ENCODE data around the gene TAP1.
"Not testable (repeated sequence)": the region's sequence is repeated elsewhere in the genome, so short reads cannot be mapped to it uniquely, and the experiment has no call there.

The TAP1 gene, protein sequence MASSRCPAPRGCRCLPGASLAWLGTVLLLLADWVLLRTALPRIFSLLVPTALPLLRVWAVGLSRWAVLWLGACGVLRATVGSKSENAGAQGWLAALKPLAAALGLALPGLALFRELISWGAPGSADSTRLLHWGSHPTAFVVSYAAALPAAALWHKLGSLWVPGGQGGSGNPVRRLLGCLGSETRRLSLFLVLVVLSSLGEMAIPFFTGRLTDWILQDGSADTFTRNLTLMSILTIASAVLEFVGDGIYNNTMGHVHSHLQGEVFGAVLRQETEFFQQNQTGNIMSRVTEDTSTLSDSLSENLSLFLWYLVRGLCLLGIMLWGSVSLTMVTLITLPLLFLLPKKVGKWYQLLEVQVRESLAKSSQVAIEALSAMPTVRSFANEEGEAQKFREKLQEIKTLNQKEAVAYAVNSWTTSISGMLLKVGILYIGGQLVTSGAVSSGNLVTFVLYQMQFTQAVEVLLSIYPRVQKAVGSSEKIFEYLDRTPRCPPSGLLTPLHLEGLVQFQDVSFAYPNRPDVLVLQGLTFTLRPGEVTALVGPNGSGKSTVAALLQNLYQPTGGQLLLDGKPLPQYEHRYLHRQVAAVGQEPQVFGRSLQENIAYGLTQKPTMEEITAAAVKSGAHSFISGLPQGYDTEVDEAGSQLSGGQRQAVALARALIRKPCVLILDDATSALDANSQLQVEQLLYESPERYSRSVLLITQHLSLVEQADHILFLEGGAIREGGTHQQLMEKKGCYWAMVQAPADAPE

DNA sequence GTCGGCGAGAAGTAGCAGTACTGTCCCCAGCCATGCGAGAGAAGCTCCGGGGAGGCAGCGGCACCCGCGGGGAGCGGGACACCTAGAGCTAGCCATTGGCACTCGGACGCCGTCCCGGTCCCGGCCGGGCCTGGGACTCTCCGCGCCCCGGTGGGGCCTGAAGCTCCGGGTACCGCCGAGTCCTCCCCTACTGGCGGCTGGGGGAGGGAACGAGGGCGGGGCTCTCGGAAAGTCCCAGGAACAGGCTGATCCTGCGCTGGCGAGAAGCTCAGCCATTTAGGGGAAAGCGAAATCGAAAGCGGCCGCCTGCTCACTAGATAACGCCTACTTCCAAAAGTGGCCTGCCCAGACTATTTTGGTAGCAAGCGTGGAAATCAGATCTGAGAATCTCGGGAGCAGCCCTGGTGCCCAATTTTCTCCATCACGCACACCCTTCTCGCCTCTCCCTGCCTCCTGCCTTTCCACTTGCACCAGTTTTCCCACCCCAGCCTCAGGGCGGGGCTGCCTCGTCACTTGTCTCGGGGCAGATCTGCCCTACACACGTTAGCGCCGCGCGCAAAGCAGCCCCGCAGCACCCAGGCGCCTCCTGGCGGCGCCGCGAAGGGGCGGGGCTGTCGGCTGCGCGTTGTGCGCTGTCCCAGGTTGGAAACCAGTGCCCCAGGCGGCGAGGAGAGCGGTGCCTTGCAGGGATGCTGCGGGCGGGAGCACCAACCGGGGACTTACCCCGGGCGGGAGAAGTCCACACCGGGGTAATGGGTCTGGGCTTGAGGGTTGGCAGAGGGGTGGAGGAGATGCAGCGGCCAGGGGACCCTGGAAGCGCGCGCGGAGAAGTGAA, at the start of gene TAP1, which contains the start of gene PSMB9:
TSS of gene TAP1 (minus strand) at position 164 of the 835 bp plus-strand sequence. CDS start at position 96, 68 bp downstream.
TSS of gene PSMB9 (plus strand) at position 652 of the 835 bp plus-strand sequence. CDS start at position 690, 38 bp downstream.
- peak; percentile 94 for DNase-seq (ENCODE audit: low spot score)

GRCh38 chr6:32895006-32895345, 41.5 kb upstream of the TAP1 start:
- DNase-seq (ENCODE audit: low spot score): no peak

DNA sequence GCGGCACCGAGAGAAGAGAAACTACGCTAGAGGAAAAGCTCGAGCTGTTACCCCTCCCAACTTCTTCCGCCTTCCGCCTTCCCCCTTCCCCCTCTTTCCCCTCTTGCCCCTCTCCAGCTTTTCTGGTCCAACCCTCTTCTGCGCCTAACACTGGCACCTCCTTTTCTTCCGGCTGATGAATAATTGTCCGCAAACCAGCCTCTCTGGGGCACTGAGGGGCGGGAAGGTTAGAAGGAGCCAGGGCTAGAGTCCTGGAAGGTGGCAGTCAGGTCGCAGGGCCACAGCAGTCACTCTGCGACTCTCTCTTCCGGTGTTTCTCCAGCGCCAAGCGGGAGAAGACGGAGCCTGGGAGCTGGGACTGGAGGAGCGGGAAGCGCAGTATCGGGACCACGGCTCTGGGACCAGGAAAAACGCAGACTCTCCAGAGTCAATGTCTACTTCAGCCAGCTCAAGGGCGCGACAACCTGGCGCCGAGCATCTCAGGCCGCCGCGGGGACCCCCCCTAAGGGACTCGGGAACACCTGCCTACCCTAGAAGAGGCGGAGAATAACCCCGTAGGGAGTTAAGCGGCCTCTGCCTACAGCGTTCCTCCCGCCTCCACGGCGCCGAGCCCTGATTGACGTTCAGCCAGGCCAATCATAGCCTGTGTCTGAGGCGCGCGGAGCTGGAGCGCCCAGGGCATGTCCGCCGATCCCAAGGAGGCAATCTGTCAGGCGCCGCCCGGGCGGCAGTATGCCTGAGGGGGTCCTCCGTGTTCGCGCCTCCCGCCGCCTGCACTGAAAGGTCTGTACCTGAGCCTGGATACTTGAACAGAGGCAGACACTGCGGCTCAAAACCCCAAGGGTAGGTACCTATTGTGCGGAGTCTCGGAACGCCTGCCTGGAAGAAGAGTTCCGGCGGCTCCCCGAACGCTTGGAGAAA, 40.8 kb upstream of the TAP1 start:
- peak; percentile 99 for DNase-seq (ENCODE audit: low spot score)

DNA sequence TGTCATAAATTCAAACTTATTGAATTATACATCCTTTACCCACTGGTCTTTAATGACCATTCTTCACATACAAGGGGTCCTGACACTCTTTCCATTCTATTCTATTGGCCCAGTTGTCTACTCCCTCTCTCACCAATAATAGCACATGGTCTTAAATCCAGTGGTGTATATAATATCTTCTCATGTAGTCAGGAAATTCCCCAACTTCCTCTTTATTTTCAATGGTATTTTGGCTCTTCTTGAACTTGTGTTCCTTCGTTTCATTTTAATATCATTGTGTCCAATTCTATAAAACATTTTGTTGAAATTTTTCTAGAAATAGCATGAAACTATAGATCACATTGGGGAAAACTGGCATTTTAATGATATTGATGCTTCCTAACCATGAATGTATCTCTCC, 37.3 kb upstream of the TAP1 start:
- DNase-seq (ENCODE audit: low spot score): no peak

- no peak for DNase-seq (ENCODE audit: low spot score)
Observed at GRCh38 chr6:32889533-32889932, 36.0 kb upstream of the TAP1 start.

DNA sequence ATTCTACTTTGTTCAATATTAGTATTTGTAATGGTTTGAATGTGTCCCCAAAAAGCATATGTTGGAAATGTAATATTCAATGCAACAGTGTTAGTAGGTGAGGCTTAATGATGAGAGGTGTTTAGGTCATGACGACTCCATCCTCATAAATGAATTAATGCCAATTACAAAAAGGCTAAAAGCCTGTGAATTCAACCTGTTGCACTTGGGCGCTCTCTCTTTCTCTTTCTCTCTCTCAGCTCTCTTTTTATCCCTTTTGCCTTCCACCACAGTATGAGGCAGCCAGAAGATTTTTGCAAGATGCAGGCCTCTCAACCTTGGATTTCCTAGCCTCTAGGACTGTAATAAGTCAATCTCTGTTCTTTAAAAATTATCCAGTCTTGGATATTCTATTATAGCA, 35.1 kb upstream of the TAP1 start:
- DNase-seq (ENCODE audit: low spot score): no peak

DNA sequence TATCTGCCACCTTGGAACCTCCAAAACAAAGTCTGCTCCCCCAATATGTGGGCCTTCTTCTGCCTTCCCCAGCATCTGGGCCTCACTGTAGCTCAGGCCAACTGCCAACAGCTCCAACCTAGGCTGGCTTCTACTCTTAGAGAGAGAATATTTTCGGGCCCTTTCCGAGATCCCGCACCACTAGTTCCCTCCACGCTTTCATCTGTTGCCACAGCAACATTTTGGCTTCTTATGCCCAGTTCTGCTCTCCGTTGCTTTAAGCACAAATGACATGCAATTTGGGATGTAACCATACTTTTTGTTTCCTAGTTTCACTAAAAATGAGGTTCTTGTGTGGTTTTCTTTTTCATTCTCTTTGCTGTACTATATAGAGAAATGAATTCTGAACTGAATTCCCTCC, 34.1 kb upstream of the TAP1 start:
- no peak for DNase-seq (ENCODE audit: low spot score)

- DNase-seq (ENCODE audit: low spot score): no peak
Observed at GRCh38 chr6:32886681-32887383, 33.3 kb upstream of the TAP1 start.

DNA sequence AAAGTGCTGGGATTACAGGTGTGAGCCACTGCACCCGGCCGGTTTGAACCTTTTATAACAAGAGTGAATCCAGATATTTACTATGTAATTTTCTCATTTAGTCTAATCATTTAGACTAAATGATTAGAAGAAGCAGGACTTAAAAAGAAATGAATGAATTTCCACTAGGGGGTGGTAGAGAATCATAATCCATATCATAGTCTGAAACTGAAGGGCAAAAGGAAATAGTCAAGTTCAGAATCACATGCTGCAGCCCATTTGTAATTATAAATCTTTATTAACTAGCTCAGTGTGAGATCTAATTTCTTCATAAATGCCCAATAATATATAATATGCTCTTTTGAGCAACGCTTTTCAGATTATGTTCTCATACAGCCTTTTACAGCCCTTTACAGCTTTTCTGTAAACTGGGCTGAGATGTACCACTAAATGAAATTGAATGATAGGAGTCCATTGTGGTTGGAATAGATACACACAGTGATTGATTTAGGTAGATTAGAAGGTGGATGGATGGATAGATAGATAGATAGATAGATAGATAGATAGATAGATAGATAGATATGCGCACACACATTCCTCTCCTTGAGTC, 32.3 kb upstream of the TAP1 start:
- DNase-seq (ENCODE audit: low spot score): no peak

GRCh38 chr6:32883789-32884188, 30.3 kb upstream of the TAP1 start:
- DNase-seq (ENCODE audit: low spot score): no peak

DNA sequence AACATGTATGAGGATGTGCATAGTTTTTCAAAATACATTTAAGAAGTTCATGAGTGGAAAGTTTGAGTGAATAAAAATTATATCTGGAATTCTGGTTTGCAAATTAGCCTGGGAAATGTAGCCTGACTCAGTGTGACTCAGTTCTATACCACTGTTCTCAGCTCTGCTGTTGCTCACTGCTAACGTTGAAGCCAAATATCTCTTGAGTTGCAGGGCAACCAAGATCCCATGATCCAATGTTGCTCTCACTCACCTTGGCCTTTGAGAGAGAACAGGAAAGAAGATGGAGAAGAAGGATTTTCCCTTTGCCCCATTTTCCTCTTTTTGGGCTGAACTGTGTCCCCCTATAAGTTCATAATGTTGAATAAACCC, 29.4 kb upstream of the TAP1 start:
- no peak for DNase-seq (ENCODE audit: low spot score)

DNA sequence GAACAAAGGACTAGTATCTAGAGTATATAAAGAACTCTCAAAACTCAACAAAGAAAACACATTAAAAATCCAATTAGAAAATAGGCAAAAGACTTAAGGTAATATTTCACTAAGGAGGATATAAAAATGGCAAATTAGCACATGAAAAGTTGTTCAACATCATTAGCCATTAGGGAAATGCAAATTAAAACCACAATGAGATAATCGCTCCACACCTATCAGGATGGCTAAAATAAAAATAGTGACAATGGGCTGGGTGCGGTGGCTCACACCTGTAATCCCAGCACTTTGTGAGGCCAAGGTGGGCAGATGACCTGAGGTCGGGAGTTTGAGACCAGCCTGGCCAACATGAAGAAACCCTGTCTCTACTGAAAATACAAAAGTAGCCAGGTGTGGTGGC, 27.5 kb upstream of the TAP1 start:
- DNase-seq (ENCODE audit: low spot score): not testable (repeated sequence)

DNA sequence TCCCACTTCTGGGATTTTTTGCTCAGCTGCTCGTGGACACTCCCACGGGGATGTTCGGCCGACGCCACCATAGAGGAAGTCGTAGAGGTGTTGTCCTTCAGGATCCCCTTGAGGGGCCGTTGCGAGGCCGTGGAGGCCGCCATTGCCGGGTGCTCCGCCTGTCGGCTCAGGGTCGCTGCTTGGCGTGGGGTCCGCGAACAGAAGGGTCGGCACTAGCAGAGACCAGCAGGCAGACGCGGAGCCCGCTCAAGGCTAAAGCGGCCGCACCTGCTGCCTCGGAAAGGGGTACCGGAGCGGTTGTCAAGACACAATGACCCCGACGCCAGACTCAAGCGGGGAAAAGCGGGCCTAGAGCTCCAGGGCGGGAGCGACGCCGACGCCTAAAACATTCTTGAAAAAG, 26.2 kb upstream of the TAP1 start:
- DNase-seq (ENCODE audit: low spot score): no peak

DNA sequence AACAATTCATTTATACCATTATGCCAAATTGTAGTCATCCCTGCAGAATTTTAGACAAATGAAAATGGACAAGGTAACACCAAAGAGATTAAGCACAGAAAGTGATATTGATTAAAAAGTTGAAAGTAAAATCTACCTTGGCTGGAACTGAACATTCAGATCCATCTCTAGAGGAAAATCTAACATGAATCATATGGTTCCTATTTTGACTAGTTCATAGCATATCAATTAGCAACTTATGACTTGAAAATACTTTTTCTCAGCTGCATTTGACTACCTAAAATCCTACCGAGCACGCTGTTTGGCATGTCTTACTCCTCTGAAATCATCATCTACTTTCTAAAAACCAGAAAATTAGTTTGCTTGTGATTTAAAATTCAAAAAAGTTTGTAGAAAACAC, 23.1 kb upstream of the TAP1 start:
- no peak for DNase-seq (ENCODE audit: low spot score)

- DNase-seq (ENCODE audit: low spot score): not testable (repeated sequence)
Observed at GRCh38 chr6:32873947-32874346, 20.4 kb upstream of the TAP1 start.

DNA sequence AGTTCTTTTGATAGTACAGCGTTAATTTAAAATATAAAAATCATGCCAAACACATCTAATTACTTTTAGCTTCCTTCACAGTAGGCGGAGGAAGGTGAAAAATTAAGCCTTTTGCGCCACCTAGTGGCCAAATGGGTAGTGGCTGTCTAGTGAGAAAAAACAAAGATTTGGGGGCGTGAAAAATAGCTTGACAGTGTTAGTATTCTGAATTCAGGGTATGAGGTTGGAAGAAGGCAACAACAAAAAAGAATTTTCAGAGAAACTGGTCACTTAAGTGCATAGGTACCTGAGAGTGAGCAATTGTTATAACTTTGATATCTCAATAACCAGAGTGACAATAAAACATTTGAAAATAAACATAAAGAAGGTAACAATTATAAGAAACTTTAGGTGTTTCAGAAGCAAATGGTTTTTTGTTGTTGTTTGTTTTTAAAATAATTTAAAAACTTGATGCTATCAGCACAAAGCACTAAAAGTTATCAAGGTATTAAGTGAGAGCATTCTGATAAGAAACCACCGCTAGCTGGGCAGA, 14.8 kb upstream of the TAP1 start:
- peak; percentile 59 for DNase-seq (ENCODE audit: low spot score)

DNA sequence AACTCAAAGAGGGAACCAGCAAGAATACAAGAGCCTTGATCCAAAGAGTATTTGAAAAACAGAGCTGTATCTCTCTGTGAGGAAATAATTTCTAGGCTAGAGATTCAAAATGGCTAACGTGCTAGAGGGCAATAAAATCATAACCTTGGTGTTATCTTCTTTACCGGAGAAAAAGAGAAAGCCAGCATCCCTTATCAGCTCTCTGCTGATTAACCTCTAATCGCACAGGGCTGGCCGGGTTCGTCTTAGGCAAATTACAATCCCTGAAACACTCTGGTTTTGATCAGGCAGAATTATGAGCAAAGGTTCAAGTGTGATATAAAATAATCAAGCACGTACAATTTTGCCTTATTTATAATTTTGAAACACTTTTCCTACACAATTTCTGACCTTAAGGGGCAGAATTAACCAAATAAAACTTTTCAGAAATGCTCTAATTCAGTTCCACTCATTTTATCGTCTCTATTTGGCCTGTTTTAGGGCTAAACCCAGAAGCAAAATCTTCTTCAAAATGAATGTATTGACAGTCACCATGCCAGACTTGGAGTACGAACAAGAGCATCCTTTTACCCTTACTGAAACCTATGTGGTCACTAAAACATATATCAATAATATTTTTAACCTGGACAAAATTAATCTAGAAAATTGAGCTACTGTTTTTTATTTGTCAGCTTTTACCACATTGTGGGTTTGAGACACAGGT, 14.2 kb upstream of the TAP1 start:
- DNase-seq (ENCODE audit: low spot score): no peak

DNA sequence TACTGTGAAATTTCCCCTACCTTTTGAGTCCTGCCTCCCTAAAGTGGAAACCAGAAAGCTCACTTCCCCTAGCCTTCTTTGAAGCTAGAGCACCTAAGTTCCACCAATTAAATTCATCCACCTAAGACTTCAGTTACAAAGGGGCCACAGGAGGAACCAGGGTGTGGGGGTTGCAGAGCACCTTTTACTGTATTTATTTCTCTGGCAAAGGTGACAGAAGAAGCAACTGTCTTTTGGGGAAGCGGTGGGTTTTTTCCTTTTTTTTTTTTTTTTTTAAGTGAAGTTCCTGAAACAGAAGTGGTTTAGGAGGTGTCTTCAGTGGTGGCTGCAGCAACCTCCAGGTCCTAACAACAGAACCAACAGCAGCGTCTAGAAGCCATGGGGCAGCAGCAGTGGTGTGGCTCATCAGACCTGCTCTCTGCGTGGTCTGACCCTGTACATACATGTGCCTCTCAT, 13.5 kb upstream of the TAP1 start:
- DNase-seq (ENCODE audit: low spot score): no peak

- no peak for DNase-seq (ENCODE audit: low spot score)
Observed at GRCh38 chr6:32865724-32866443, 12.4 kb upstream of the TAP1 start.

Data from D341Med (cell line).